Nephron (organoid): ENCODE measurements around the gene BPIFA3.

Experiments
- H3K27ac Mint-ChIP-seq, 3 experiments: 2 replicates each; pipeline ENCODE4 v1.8.0; 2020; ENCODE audit warnings: mixed read lengths in 3 of 3, mild to moderate bottlenecking in 2 of 3, moderate library complexity in 1 of 3
- H3K27me3 Mint-ChIP-seq: 2 replicates; pipeline ENCODE4 v1.8.0; 2021; ENCODE audit warnings: low read depth, mild to moderate bottlenecking, moderate library complexity, mixed read lengths
- H3K36me3 Mint-ChIP-seq: 2 replicates; pipeline ENCODE4 v1.8.0; 2020; ENCODE audit warnings: low read depth, mixed read lengths
- H3K4me1 Mint-ChIP-seq: 2 replicates; pipeline ENCODE4 v1.8.0; 2020; ENCODE audit warnings: mixed read lengths
- H3K4me3 Mint-ChIP-seq, 3 experiments: 2 replicates each; pipeline ENCODE4 v1.8.0; 2020; ENCODE audit warnings: mild to moderate bottlenecking in 3 of 3, mixed read lengths in 3 of 3, moderate library complexity in 2 of 3
- H3K9me3 Mint-ChIP-seq: 2 replicates; pipeline ENCODE4 v1.8.0; 2020; ENCODE audit warnings: mixed read lengths
- CTCF ChIP-seq, 3 experiments: fragments of 200-600 bp; sonication (generic); IDR thresholded peaks; one replicate each; pipeline ENCODE4 v1.5.0; 2021; ENCODE audit warnings: antibody characterized with exemption in 3 of 3; ENCODE audit not compliant: unreplicated experiment in 3 of 3

The BPIFA3 gene

GRCh38 chr20:33199026-33199425 lies 18.1 kb upstream of the BPIFA3 start:
- H3K36me3 Mint-ChIP-seq = no peaks in the 10 kb centered on the region
- no peaks in the 10 kb centered on the region for H3K4me1 Mint-ChIP-seq
- H3K27ac Mint-ChIP-seq = no peak overlapping the region
- no peak overlapping the region for H3K4me3 Mint-ChIP-seq
- peaks cover 33% of the 10 kb centered on the region for H3K27me3 Mint-ChIP-seq
- H3K9me3 Mint-ChIP-seq = no peaks in the 10 kb centered on the region
- no peak for TF ChIP-seq CTCF (IDR thresholded peaks at IDR 0.05; ENCODE audit: unreplicated experiment in 3 of 3)

GRCh38 chr20:33202451-33202850 lies 14.7 kb upstream of the BPIFA3 start:
- Mint-ChIP-seq H3K4me1 (no peaks in the 10 kb centered on the region), H3K27me3 (peaks cover 33% of the 10 kb centered on the region), H3K9me3 (no peaks in the 10 kb centered on the region), H3K27ac (no peak overlapping the region), H3K36me3 (no peaks in the 10 kb centered on the region), H3K4me3 (no peak overlapping the region)
- TF ChIP-seq CTCF (IDR thresholded peaks at IDR 0.05; ENCODE audit: unreplicated experiment in 3 of 3) = no peak

- TF ChIP-seq CTCF (IDR thresholded peaks at IDR 0.05; ENCODE audit: unreplicated experiment in 3 of 3) = no peak
- Mint-ChIP-seq H3K4me3 (no peak overlapping the region), H3K27me3 (peaks cover 33% of the 10 kb centered on the region)
Observed at GRCh38 chr20:33203444-33203843, 13.7 kb upstream of the BPIFA3 start.

GRCh38 chr20:33209789-33210188 lies 7.4 kb upstream of the BPIFA3 start:
- TF ChIP-seq CTCF (IDR thresholded peaks at IDR 0.05; ENCODE audit: unreplicated experiment in 3 of 3) = no peak
- Mint-ChIP-seq H3K27me3 (peaks cover 48% of the 10 kb centered on the region), H3K9me3 (no peaks in the 10 kb centered on the region), H3K36me3 (no peaks in the 10 kb centered on the region), H3K4me3 (no peak overlapping the region), H3K27ac (no peak overlapping the region), H3K4me1 (no peaks in the 10 kb centered on the region)

More at GRCh38 chr20:33203444-33203843, 13.7 kb upstream of the BPIFA3 start:
- Mint-ChIP-seq H3K4me1 (no peaks in the 10 kb centered on the region), H3K36me3 (no peaks in the 10 kb centered on the region), H3K9me3 (no peaks in the 10 kb centered on the region), H3K27ac (no peak overlapping the region)

GRCh38 chr20:33210371-33210770 lies 6.8 kb upstream of the BPIFA3 start:
- Mint-ChIP-seq H3K4me1 (no peaks in the 10 kb centered on the region), H3K27me3 (peaks cover 49% of the 10 kb centered on the region), H3K36me3 (no peaks in the 10 kb centered on the region), H3K9me3 (no peaks in the 10 kb centered on the region), H3K27ac (no peak overlapping the region), H3K4me3 (no peak overlapping the region)
- no peak for TF ChIP-seq CTCF (IDR thresholded peaks at IDR 0.05; ENCODE audit: unreplicated experiment in 3 of 3)

GRCh38 chr20:33211817-33212424 lies 5.2 kb upstream of the BPIFA3 start:
- Mint-ChIP-seq H3K27me3 (peaks cover 55% of the 10 kb centered on the region), H3K36me3 (no peaks in the 10 kb centered on the region), H3K4me3 (no peak overlapping the region), H3K27ac (no peak overlapping the region), H3K9me3 (no peaks in the 10 kb centered on the region), H3K4me1 (no peaks in the 10 kb centered on the region)
- TF ChIP-seq CTCF (IDR thresholded peaks at IDR 0.05; ENCODE audit: unreplicated experiment in 3 of 3) = peak; percentile 42 to 50 (median 48)
